GM18861 (cell line): ENCODE data around the gene ANK2.

Experiments
- ATAC-seq: cut with Tn5 transposase; IDR thresholded peaks from one replicate; pipeline ENCODE4 v1.9.1; 2021; ENCODE audit not compliant: unreplicated experiment

ANK2 gene

GRCh38 chr4:113273721-113274220, 224.3 kb downstream of the ANK2 start:
- no peak for ATAC-seq

- ATAC-seq, result no peak
Observed at GRCh38 chr4:113276464-113277170, 227.2 kb downstream of the ANK2 start.

GRCh38 chr4:113278324-113278934, 229.0 kb downstream of the ANK2 start:
- ATAC-seq, result peak; percentile 97

GRCh38 chr4:113285501-113285900, 236.0 kb downstream of the ANK2 start:
- no peak for ATAC-seq

- ATAC-seq, result no peak
Observed at GRCh38 chr4:113288257-113288656, 238.8 kb downstream of the ANK2 start.

- no peak for ATAC-seq
Observed at GRCh38 chr4:113288696-113289095, 239.2 kb downstream of the ANK2 start.

GRCh38 chr4:113289766-113290165, 240.3 kb downstream of the ANK2 start:
- ATAC-seq, result no peak

- no peak for ATAC-seq
Observed at GRCh38 chr4:113290666-113291065, 241.2 kb downstream of the ANK2 start.

- ATAC-seq, result no peak
Observed at GRCh38 chr4:113292371-113293042, 243.1 kb downstream of the ANK2 start.

- no peak for ATAC-seq
Observed at GRCh38 chr4:113293043-113293560, 243.6 kb downstream of the ANK2 start.

- ATAC-seq, result no peak
Observed at GRCh38 chr4:113293674-113294073, 244.2 kb downstream of the ANK2 start.

GRCh38 chr4:113294908-113295307, 245.5 kb downstream of the ANK2 start:
- no peak for ATAC-seq

GRCh38 chr4:113300471-113300928, 251.0 kb downstream of the ANK2 start:
- no peak for ATAC-seq

- ATAC-seq, result no peak
Observed at GRCh38 chr4:113302051-113302450, 252.6 kb downstream of the ANK2 start.

- no peak for ATAC-seq
Observed at GRCh38 chr4:113303315-113303714, 253.9 kb downstream of the ANK2 start.

GRCh38 chr4:113311047-113311446, 261.6 kb downstream of the ANK2 start:
- no peak for ATAC-seq

GRCh38 chr4:113312529-113312928, 263.1 kb downstream of the ANK2 start:
- ATAC-seq, result no peak

GRCh38 chr4:113314426-113314825, 265.0 kb downstream of the ANK2 start:
- no peak for ATAC-seq

- ATAC-seq, result peak; percentile 98
Observed at GRCh38 chr4:113316879-113317278, 267.4 kb downstream of the ANK2 start.

- no peak for ATAC-seq
Observed at GRCh38 chr4:113317523-113317922, 268.1 kb downstream of the ANK2 start.

GRCh38 chr4:113322736-113323135, 273.3 kb downstream of the ANK2 start:
- no peak for ATAC-seq
